Kidney capillary endothelial cell (primary cell): ENCODE data around the gene RRAS2.
"Not testable (repeated sequence)": the region's sequence is repeated elsewhere in the genome, so short reads cannot be mapped to it uniquely, and the experiment has no call there.

Source experiments
- DNase-seq: peaks from one replicate; pipeline ENCODE4 v3.0.0-alpha.2; 2018; ENCODE audit warnings: low spot score

Gene RRAS2

DNA sequence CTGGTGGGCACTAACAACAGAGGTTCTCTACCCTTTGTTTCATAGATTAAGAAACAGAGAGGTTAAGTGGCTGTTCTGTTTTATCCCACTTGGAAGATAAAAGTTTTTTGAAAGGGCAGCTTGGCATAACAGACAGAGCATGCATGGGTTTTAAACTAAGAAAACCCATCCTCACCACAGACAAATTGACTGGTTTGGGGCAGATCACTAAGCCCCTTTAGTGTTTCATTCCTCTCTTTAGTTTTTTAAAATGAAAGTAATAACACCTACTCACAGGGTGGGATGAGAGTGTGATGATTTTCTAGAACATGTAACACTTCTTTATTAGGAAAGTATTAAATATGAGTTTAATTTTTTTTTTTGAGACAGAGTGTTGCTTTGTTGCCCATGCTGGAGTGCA, 12.3 kb upstream of the RRAS2 start:
- DNase-seq = no peak

DNA sequence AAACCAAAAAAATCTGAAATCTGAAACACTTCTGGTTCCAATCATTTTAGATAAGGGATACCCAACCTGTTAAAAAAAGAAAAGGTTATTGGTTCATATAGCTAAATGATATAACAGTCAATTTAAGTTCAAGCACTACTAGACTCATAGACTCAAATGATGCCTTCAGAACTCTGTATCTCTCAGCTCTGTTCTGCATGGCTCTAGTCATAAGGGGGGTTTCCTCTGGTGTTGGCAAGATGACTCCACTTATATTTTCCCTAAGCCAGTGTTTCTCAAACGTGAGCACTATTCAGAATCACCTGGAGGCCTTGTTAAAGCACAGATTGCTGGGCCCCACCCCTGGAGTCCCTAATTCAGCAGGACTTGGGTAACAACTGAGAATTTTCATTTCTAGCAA, 11.5 kb upstream of the RRAS2 start:
- no peak for DNase-seq

DNA sequence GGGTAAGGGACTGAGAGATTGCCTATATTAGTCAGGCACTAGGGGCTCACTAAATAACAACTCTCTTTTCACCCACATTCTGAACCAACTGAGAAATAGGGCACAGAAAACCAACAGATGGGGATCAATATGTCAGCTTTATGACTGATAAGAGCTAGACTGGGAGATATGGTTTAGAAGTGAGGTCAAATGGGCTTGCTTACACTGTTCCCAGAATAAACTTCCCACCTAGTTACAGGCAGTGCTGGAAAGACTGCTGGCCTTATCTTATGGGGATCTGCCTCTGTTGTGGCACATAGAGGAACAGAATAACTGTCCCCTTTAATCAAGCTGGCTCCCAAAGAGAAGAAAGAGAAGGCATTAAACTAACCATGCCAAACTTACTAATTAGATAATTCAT, 10.6 kb upstream of the RRAS2 start:
- DNase-seq = no peak

DNA sequence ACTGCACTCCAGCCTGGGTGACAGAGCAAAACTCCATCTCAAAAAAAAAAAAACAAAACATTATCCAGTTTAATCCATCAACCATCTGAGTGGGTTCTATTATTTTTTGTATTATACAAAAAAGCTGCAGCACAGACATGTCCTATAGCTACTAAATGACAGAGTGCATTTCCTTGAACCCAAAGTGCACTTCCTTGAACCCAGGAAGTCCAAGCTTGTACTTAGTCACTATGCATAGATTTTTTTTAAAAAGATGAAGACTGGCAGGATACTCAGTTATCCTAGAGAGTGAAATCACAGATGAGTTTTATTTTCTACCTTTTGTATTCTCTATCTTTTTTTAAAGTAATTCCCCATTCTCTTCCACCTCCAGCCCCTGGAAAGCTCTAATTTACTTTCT, 8.0 kb upstream of the RRAS2 start:
- DNase-seq = no peak

DNA sequence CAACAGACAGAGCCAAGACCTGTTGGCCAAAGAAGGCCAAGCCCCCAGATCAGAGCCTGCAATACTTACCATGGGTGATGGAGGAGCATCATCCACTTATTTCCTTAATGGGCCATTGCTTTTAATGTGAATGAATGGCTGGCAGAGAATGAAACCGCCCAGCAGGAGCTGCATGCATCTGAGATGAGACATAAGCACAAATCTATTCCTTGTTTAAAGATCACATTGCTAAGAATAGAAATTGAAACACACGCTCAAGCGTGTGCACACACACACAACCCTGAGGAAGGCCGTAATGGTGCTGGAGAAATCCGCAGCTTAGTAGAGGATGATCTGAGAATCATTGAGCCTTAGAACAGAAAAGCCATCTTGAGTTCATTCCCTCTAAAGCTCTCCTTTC, 5.3 kb upstream of the RRAS2 start:
- DNase-seq = no peak

DNA sequence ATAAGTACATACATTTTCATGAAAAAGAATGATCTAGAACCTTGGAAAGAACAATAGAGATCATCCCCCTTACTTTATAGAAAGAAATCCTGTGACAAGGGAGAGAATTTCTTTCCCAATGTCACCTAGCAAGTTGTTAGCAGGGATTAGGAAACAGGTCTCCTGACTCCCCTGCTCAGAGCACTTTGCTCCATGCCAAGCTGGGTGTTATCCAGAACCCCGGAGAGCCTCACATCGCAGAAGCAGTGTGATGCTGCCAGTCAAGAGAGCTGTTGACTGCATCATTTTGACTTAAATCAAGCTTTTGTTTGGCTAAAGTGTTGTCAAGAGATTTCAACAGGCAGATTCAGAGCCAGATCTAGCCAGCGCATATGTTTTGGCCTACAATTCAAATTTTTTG, 3.6 kb upstream of the RRAS2 start:
- DNase-seq = no peak

DNA sequence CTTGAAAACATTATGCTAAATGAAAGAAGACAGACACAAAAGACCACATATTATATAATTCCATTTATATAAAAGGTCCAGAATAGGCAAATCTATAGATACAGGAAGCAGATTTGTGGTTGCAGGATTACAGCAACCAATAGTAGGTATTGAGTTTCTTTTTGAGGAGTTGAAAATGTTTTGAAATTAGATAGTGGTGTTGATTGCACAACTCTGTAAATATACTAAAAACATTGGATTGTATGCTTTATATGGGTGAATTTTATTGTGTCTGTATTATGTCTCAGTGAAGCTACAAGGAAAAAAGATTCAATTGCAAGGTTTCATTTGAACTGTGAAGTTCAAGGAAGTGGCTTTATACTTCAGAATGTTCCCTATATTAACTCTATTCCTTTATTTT, 3.0 kb upstream of the RRAS2 start:
- DNase-seq = no peak

DNA sequence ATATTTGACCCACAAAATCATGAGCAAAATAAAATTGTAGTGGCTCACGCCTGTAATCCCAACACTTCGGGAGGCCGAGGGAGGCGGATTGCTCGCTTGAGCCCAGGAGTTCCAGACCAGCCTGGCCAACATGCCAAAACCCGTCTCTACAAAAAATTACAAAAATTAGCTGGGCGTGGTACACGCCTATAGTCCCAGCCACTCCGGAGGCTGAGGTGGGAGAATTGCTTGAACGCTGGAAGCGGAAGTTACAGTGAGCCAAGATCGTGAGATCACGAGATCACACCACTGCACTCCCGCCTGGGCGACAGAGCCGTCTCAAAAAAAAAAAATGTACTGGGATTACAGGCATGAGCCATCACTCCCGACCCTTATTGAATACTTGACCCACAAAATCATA, 2.0 kb upstream of the RRAS2 start:
- no peak for DNase-seq

DNA sequence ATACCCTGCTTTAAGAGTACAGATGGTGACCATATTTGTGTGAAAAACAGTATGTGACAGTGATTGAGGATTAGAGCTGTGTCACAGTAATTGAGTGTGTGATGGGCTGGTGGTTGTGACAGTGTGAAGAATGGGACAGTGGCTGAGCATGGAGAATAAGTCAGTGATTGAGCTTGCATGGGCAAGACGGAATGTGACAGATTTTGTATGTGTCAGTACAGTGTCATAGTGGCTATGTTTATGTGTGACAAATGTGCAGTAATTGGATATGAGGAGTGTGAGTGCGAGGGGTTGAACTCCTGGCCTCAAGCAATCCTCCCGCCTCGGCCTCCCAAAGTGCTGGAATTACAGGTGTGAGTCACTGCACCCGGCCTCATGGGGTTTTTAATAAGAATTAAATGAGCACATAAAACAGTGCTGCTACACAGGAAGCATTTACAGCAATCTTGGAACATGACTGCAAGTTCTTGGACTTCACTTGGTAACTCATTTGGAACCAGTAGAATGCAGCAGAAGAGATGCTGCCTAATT, 583 bp upstream of the RRAS2 start:
- no peak for DNase-seq

DNA sequence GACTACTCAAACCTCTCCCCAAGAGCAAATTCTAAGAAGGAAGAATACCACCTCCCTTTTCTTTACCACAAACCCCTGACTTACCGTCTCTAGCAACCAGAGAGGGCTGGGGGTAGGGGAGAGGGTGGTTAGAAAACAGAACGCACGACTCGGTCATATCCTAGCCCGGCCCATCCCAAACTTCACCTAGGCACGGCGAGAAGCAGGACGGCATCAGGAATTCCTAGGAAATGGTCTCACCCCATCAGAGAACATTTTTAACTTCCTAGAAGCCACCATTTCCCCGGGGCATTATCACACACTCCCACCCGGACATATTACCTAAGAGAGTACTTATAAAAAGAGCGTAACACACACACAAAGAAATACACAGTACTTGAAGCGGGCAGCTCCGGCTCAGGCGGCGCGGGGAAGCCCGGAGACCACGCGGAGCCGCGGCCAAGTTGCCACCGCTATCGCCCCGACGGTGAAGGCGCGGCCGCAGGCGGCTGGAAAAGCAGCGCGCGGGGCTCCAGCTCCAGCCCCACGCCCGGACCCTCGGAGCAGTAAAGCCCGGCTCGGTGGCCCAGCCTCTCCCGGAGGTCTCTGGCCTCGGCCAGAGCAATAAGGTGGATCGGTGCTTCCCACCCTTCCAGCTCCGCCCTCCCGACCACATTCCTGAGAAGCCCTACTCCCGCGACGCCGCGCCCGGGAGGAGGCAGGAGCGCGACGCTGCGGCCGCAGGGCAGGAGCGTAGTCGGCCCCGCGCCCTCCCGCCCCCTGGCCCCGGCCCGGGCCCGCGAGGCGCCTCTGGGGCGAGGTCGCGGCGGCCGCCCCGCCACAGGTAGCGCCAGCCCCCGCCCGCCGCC, 878 bp downstream of the RRAS2 start:
- peak; percentile 58 for DNase-seq

DNA sequence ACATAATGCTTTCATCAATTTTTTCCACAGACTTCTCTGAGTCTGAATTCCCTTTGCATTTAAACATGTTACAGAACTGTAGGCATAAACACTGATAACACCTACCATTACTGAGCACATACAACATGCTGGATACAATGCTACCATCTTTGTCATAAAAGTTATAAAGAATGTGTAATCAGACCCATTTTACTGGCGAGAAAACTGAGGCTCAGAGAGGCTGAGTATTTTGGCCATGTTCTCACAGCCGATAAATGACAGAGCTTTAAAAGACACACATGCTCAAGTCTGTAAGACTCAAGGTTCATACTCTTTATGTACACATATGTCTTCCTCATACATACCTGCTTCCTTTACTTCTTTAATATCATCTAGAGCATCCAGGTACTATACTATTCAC, 2.6 kb downstream of the RRAS2 start:
- DNase-seq = no peak

DNA sequence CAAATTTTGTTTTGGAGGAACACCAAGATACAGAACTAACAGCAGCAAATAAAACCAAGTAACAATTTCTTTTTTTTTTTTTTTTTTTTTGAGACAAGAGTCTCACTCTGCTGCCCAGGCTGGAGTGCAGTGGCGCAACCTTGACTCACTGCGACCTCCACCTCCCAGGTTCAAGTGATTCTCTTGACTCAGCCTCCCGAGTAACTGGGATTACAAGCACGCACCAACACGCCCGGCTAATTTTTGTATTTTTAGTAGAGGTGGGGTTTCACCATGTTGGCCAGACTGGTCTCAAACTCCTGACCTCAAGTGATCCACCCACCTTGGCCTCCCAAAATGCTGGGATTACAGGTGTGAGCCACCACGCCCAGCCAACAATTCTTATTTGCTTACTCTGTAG, 4.4 kb downstream of the RRAS2 start:
- not testable (repeated sequence) for DNase-seq

DNA sequence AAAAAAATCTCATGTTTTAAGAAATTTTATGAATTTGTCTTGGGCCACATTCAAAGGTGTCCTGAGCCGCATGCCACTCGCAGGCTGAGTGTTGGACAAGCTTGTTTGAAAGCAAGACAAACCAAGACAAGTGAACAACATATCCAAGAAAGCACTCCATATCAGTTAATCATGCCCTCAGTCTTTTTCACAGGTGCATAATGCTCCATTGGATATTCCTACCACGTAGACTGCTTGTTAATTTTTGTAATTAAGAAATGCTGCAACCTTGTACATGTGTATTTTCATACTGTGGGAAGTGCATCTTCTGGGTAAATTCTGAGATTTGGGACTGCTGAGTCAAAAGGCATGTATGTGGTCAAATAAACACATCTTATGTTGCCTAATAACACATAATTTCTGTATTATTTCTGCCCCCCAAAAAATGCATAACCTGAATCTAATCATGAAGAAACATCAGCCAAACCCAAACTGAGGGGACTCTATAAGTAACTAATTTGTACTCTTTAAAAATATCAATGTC, 8.2 kb downstream of the RRAS2 start:
- DNase-seq = no peak

DNA sequence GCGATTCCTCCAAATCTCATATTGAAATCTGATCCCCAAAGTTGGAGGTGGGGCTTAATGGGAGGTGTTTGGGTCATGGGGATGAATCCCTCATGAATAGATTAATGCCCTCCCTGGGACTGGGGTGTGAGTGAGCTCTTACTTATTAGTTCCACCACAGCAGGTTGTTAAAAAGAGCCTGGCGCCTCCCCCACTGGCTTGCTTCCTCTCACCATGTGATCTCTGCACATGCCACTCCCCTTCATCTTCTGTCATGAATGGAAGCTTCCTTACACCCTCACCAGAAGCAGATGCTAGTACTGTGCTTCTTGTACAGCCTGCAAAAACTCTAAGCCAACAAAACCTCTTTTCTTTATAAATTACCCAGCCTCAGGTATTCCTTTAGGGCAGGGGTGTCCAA, 8.8 kb downstream of the RRAS2 start:
- DNase-seq = no peak

DNA sequence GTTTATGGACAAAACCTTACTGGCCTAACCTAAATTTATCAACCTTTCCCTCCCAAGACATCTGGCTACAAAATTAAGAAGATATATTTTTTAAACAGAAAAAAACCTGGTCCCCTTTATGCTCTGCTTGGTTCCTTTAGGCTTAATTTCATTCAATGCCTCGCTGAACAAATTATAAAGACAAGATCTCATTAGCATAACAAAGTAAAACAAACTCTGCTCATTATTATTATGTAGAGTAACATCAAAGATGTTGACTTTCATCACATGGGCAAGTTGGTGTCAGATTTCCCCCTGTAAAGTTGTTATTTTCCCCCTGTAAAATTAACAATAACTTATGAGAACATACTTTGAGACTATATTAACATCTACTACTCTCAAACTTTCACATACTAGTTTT, 11.0 kb downstream of the RRAS2 start:
- DNase-seq = no peak

DNA sequence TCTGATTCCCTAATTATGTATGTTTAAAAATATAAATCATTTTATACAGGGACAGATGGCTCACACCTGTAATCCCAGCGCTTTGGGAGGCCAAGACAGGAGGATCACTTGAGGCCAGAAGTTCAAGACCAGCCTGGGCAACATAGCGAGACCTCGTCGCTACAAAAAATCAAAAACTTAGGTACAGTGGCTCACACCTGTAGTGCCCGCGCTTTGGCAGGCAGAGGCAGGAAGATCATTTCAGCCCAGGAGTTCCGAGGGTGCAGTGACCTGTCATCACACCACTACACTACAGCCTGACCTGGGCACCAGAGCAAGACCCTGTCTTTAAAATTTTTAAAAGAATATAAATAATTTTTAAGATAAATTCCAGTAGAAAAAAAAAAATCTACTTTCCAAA, 11.5 kb downstream of the RRAS2 start:
- DNase-seq = no peak

DNA sequence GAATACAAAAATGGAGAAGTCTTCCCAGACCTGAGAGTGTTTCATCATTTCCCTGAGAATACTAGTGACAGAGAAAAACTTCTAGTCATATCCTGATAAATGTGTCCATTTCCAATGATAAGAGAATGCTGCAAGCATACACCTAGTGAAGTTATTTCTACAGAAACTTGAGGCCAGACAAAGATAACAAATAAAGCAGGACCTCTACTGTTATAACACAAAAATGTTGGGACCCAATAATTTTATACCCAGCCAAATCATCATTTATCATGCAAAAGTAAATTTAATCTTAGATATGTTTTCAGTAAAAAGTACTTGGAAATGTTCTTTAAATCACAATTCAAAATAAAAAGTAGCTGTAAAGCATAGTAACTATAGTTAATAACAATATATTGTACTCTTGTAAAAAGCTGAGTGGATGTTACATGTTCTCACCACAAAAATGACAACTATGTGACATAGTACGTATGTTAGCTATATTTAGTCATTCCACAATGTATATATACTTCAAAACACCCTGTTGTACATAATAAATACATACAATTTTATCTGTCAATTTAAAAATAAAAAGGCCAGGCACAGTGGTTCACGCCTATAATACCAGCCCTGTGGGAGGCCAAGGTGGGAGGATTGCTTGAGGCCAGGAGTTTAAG, 12.6 kb downstream of the RRAS2 start:
- no peak for DNase-seq

DNA sequence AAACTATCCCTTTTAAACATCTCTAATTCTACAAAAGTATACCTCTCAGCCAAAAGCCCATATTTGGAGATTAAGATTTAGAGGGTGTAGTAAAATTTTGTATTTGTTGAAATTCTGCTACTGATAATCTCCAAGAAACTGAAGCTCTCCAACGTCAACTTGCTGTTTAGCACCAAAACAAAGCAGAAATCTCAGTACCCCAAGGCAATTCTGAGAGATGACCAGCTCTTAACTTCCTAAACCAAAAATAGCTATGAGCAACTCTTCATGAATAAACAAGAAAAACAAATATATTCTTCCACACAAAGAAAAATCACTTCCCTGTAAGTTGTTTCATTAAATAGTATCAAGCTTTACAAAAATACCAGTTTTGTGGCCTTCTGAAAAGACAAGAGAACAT, 13.3 kb downstream of the RRAS2 start:
- no peak for DNase-seq

DNA sequence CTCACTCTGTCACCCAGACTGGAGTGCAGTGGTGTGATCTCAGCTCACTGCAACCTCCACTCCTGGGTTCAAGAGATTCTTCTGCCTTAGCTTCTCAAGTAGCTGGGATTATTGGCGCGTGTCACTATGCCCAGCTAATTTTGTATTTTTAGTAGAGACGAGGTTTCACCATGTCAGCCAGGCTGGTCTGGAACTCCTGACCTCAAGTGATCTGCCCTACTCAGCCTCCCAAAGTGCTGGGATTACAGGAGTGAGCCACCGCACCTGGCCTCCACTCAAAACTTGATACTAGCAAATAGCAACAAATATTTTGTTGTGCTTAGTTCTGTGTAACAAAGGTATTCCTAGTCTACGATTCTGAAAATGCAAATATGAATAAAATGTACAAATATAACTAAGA, 14.0 kb downstream of the RRAS2 start:
- not testable (repeated sequence) for DNase-seq

DNA sequence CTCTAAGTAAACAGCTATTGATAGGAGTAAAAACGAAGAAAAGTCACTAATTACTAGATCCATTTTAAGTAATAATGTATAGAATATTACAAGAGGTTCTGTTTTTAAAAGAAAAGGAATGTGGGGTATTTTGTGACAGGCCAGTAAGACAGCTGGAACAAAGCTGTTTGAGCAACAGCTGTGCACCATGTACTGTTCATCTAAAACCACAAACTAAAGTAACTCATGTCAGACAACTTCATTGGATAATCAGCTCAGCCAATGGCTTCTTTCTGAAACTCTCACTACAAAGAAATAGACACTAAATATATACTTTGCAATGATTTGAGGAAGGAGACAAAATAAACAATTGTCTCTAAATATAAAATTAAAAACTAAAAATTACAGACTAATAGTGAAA, 16.1 kb downstream of the RRAS2 start:
- no peak for DNase-seq

DNA sequence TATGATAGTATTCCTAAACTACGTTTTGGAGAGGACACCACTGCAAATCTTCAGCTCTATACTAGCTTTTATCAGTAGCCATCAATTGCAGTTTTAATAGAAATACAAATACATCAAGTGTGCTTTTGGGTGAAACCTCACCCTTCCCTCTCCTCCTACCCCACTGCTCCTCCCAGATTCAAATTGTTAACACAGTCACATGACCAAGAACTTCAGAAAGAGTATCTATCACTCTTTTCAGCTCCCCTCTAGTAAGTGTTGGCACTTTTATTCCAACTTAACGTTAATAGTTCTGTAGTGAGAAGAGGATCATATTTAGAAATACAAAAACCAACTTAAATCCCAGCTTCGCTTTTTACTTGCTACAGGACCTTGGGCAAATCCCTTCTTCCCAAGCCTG, 17.0 kb downstream of the RRAS2 start:
- DNase-seq = no peak

DNA sequence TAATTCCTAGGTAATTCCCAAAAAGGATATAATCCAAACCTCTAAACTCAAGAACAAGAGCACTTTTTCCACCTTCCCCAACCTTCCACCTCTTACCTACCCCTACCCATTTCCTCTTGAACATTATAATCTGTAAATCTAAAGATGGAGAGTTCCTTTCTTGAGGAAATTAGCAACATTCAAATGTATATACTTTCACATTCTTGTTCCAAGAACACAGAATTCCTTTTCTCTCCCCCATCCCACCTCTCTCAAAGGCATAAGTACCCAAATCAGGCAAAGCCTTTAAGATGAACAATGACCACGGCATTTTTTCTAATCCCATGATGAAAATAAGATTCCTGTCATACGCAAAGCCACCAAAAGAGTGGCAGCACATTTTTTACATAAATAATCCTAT, 18.3 kb downstream of the RRAS2 start:
- DNase-seq = no peak

DNA sequence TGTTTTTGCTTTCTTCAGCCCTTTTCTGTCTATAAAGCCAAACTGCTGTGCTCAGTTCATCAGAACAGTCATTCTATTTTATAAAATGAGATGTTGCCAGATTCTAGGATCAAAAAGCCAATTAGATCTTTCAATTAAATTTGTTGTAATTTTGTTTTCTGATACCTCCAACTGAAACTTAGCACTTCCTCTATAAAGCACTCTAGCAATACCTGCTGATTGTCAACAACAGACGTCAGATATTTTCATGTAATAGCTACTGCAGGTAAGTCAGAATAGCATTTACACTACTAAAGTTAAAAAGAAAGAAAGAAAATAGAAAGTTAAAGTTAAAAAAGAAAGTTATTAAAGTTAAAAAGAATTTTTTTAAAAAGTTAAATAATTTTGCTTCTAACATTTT, 19.6 kb downstream of the RRAS2 start:
- no peak for DNase-seq
